K562 (cell line): ENCODE results near the gene PMP22. TPM values are rescaled to one million over a fixed set of nuclear protein-coding genes. Genes with fewer than 3 reads are reported as not detected.

Source experiments
- CBFB ChIP-seq: sonication (generic); formaldehyde crosslinking; IDR thresholded peaks from 2 replicates; pipeline ENCODE4 v1.4.0; 2020; ENCODE audit warnings: mild to moderate bottlenecking, missing genetic modification reagents
- ELF4 ChIP-seq: fragments of 450-650 bp; formaldehyde crosslinking; IDR thresholded peaks from 2 replicates; pipeline ENCODE4 v1.4.0; 2022; ENCODE audit warnings: missing genetic modification characterization
- HDAC3 ChIP-seq: fragments of 450-650 bp; IDR thresholded peaks from 2 replicates; pipeline ENCODE4 v1.6.1; 2018; ENCODE audit warnings: borderline replicate concordance, mild to moderate bottlenecking, moderate library complexity; ENCODE audit not compliant: partially characterized antibody
- KDM1A ChIP-seq, 2 experiments: fragments of 450-650 bp; IDR thresholded peaks; 2 replicates each; pipeline ENCODE4 v1.6.1; 2016; ENCODE audit warnings: mild to moderate bottlenecking in 2 of 2
- MTA1 ChIP-seq: fragments of 450-650 bp; IDR thresholded peaks from 2 replicates; pipeline ENCODE4 v1.6.1; 2017; ENCODE audit warnings: borderline replicate concordance
- NBN ChIP-seq: fragments of 450-650 bp; IDR thresholded peaks from 2 replicates; pipeline ENCODE4 v1.6.1; 2016; ENCODE audit warnings: low read depth, mild to moderate bottlenecking
- PHF8 ChIP-seq: fragments of 200-600 bp; sonication (generic); IDR thresholded peaks from 2 replicates; pipeline ENCODE4 v1.6.1; 2012; ENCODE audit warnings: mixed run types, mild to moderate bottlenecking, inconsistent platforms, low read length, moderate library complexity, borderline replicate concordance
- PML ChIP-seq: IDR thresholded peaks from 2 replicates; pipeline ENCODE4 v1.6.1; 2012; ENCODE audit warnings: low read length, inconsistent platforms
- SAFB ChIP-seq: fragments of 200-400 bp; formaldehyde crosslinking; IDR thresholded peaks from 2 replicates; pipeline ENCODE4 v1.6.1; 2017; ENCODE audit warnings: low read depth, low read length, borderline replicate concordance
- SIN3B ChIP-seq: fragments of 450-650 bp; IDR thresholded peaks from 2 replicates; pipeline ENCODE4 v1.6.1; 2017; ENCODE audit warnings: low read depth, mild to moderate bottlenecking, moderate library complexity
- TAF9B ChIP-seq: fragments of 450-650 bp; IDR thresholded peaks from 2 replicates; pipeline ENCODE4 v1.6.1; 2018; ENCODE audit warnings: mild to moderate bottlenecking; ENCODE audit not compliant: partially characterized antibody
- TEAD4 ChIP-seq, 2 experiments: sonication (generic) in 1 of 2; formaldehyde crosslinking in 1 of 2; IDR thresholded peaks; 2 replicates each; pipeline versions ENCODE4 v1.6.1 to v1.8.0; 2012 to 2022; ENCODE audit warnings: borderline replicate concordance in 1 of 2, inconsistent platforms in 1 of 2, low read length in 1 of 2, mild to moderate bottlenecking in 1 of 2, missing genetic modification reagents in 1 of 2
- ZNF212 ChIP-seq: fragments of 450-650 bp; formaldehyde crosslinking; IDR thresholded peaks from 2 replicates; pipeline ENCODE4 v1.4.0; 2020; ENCODE audit warnings: mild to moderate bottlenecking
- ZNF217 ChIP-seq: sonication (generic); formaldehyde crosslinking; IDR thresholded peaks from 2 replicates; pipeline ENCODE4 v1.8.0; 2022; ENCODE audit warnings: mild to moderate bottlenecking, missing genetic modification reagents
- ZNF274 ChIP-seq: IDR thresholded peaks from 2 replicates; pipeline ENCODE4 v1.6.1; 2011; ENCODE audit warnings: low read depth, mild to moderate bottlenecking, low read length, moderate library complexity, borderline replicate concordance
- ZNF551 ChIP-seq: fragments of 250-450 bp; sonication (Bioruptor Pico); IDR thresholded peaks from 2 replicates; pipeline ENCODE4 v1.5.0; 2021; ENCODE audit warnings: mild to moderate bottlenecking, moderate library complexity
- ZNF75A ChIP-seq: fragments of 450-650 bp; formaldehyde crosslinking; IDR thresholded peaks from 2 replicates; pipeline ENCODE4 v1.4.0; 2020; ENCODE audit warnings: mild to moderate bottlenecking
- polyA plus RNA-seq, 8 experiments: library from polyadenylated mRNA; depleted of rRNA in 4 of 8; stranded (reverse) in 5 of 8; unstranded in 3 of 8; fragments of >200 nt; fragmentation: Nextera tagmentation in 2 of 8; fragmentation: Illumina TruSeq in 1 of 8; extraction: Ambion mirVana in 2 of 8; extraction: Trizol in 1 of 8; gene quantifications; 2 replicates each; pipeline versions ENCODE4 v1.2.1 to v1.2.3, GENCODE V29; 2011 to 2014; ENCODE audit warnings: inconsistent platforms in 1 of 8, missing spikeins in 1 of 8
- total RNA-seq, 7 experiments: library from RNA; depleted of rRNA in 6 of 7; stranded (reverse); fragments of >200 nt in 6 of 7; fragmentation: Illumina TruSeq in 2 of 7; extraction: Trizol in 2 of 7; gene quantifications; 2 replicates each; pipeline versions ENCODE4 v1.2.1 to v1.2.3, GENCODE V29; 2011 to 2021; ENCODE audit warnings: low replicate concordance in 1 of 7
- TF ChIP-seq, protein P1 (sequence below): fragments of 450-650 bp; IDR thresholded peaks from 2 replicates; pipeline ENCODE4 v1.6.1; 2016; ENCODE audit warnings: low read depth
- TF ChIP-seq, protein P2 (sequence below): sonication (generic); formaldehyde crosslinking; IDR thresholded peaks from 2 replicates; pipeline ENCODE4 v1.8.1; 2023; ENCODE audit warnings: mild to moderate bottlenecking, missing genetic modification reagents, moderate library complexity
- TF ChIP-seq, protein P3 (sequence below): fragments of 450-650 bp; IDR thresholded peaks from 2 replicates; pipeline ENCODE4 v1.6.1; 2016; ENCODE audit warnings: antibody characterized with exemption

The PMP22 gene
- total and polyA plus RNA-seq, 9 of the 15 experiments (the other 6 are each of a cell fraction or from before 2014, with no cell fraction given): 12.6 to 62.3 (median 25.8) TPM

DNA sequence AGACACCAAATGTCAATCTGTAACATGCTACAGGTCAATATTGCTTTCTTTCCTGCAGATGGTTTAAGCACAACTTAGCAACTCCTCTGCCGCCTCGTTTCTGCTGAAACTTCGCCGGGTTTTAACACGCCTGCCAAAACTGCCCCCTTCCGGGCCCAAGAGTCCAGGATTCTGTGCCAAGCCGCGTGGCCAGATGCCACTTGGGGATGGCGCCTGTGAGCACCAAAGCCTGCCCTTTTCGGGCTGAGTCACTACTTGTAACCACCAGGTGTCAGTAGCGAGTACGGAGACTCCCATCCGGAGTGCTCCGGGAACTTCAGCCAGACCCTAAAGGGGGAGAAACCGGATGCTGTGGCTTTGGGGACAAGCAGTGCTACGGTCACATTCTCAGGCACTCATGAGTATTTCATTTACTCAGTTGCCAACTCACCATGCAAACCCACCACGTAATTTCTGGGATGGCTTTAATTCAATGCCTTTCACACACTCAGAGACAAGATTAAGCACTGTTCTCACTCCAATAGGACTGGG, 7.8 kb downstream of the PMP22 start (continued):
- TF ChIP-seq TEAD4 (IDR thresholded peaks at IDR 0.05; ENCODE audit: low read length) (0 out of 2 replicates have a peak, but pooled peaks have one; percentile 7), TEAD4 (CRISPR knock-in tag; IDR thresholded peaks at IDR 0.05; ENCODE audit: borderline replicate concordance) (no peak), ZNF274 (no peak), NBN (no peak), ZNF217 (CRISPR knock-in tag) (no peak), MTA1 (no peak), CBFB (CRISPR knock-in tag) (no peak), PML (no peak), ZNF551 (CRISPR knock-in tag) (no peak), KDM1A (IDR thresholded peaks at IDR 0.05) (no peak), ZNF212 (CRISPR knock-in tag) (no peak), ELF4 (CRISPR knock-in tag) (no peak), SIN3B (no peak), PHF8 (no peak), ZNF75A (CRISPR knock-in tag) (no peak), HDAC3 (no peak), TAF9B (no peak), SAFB (no peak)
- TF ChIP-seq, protein P1, sequence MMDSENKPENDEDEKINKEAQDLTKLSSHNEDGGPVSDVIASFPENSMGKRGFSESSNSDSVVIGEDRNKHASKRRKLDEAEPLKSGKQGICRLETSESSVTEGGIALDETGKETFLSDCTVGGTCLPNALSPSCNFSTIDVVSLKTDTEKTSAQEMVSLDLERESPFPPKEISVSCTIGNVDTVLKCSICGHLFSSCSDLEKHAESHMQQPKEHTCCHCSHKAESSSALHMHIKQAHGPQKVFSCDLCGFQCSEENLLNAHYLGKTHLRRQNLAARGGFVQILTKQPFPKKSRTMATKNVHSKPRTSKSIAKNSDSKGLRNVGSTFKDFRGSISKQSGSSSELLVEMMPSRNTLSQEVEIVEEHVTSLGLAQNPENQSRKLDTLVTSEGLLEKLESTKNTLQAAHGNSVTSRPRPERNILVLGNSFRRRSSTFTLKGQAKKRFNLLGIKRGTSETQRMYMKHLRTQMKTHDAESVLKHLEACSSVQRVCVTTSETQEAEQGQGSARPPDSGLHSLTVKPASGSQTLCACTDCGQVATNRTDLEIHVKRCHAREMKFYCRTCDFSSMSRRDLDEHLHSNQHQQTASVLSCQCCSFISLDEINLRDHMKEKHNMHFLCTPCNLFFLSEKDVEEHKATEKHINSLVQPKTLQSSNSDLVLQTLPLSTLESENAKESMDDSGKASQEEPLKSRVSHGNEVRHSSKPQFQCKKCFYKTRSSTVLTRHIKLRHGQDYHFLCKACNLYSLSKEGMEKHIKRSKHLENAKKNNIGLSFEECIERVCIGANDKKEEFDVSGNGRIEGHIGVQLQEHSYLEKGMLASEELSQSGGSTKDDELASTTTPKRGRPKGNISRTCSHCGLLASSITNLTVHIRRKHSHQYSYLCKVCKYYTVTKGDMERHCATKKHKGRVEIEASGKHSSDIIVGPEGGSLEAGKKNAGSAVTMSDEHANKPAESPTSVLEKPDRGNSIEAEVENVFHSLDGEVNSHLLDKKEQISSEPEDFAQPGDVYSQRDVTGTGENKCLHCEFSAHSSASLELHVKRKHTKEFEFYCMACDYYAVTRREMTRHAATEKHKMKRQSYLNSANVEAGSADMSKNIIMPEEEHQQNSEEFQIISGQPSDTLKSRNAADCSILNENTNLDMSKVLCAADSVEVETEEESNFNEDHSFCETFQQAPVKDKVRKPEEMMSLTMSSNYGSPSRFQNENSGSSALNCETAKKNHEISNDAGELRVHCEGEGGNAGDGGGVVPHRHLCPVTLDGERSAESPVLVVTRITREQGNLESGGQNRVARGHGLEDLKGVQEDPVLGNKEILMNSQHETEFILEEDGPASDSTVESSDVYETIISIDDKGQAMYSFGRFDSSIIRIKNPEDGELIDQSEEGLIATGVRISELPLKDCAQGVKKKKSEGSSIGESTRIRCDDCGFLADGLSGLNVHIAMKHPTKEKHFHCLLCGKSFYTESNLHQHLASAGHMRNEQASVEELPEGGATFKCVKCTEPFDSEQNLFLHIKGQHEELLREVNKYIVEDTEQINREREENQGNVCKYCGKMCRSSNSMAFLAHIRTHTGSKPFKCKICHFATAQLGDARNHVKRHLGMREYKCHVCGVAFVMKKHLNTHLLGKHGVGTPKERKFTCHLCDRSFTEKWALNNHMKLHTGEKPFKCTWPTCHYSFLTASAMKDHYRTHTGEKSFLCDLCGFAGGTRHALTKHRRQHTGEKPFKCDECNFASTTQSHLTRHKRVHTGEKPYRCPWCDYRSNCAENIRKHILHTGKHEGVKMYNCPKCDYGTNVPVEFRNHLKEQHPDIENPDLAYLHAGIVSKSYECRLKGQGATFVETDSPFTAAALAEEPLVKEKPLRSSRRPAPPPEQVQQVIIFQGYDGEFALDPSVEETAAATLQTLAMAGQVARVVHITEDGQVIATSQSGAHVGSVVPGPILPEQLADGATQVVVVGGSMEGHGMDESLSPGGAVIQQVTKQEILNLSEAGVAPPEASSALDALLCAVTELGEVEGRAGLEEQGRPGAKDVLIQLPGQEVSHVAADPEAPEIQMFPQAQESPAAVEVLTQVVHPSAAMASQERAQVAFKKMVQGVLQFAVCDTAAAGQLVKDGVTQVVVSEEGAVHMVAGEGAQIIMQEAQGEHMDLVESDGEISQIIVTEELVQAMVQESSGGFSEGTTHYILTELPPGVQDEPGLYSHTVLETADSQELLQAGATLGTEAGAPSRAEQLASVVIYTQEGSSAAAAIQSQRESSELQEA: no peak
- TF ChIP-seq, protein P2, sequence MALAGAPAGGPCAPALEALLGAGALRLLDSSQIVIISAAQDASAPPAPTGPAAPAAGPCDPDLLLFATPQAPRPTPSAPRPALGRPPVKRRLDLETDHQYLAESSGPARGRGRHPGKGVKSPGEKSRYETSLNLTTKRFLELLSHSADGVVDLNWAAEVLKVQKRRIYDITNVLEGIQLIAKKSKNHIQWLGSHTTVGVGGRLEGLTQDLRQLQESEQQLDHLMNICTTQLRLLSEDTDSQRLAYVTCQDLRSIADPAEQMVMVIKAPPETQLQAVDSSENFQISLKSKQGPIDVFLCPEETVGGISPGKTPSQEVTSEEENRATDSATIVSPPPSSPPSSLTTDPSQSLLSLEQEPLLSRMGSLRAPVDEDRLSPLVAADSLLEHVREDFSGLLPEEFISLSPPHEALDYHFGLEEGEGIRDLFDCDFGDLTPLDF (CRISPR knock-in tag): no peak
- TF ChIP-seq, protein P3, sequence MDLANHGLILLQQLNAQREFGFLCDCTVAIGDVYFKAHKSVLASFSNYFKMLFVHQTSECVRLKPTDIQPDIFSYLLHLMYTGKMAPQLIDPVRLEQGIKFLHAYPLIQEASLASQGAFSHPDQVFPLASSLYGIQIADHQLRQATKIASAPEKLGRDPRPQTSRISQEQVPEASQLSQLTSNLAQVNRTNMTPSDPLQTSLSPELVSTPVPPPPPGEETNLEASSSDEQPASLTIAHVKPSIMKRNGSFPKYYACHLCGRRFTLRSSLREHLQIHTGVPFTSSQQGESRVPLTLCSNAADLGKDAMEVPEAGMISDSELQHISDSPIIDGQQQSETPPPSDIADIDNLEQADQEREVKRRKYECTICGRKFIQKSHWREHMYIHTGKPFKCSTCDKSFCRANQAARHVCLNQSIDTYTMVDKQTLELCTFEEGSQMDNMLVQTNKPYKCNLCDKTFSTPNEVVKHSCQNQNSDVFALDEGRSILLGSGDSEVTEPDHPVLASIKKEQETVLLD: no peak
